Measurements from ENCODE around the gene RTL1. TPM values are rescaled to one million over a fixed set of nuclear protein-coding genes. Genes with fewer than 3 reads are reported as not detected.
A peak's percentile ranks its signal among the peaks of the same experiment; 100 is the strongest.

Gene RTL1
- total RNA-seq (2022) = 0.12 and 0.24 TPM in 2 replicates
- Bru-seq, nascent RNA = percentile 16 among the genes with signal in this experiment
- percentile 11 among the genes with signal in this experiment for BruChase-seq, experiment 1, labeled RNA remaining after a 6-hour chase
- BruChase-seq, experiment 2, labeled RNA remaining after a 2-hour chase = percentile 9 among the genes with signal in this experiment
- long read RNA-seq = 0 reads

DNA sequence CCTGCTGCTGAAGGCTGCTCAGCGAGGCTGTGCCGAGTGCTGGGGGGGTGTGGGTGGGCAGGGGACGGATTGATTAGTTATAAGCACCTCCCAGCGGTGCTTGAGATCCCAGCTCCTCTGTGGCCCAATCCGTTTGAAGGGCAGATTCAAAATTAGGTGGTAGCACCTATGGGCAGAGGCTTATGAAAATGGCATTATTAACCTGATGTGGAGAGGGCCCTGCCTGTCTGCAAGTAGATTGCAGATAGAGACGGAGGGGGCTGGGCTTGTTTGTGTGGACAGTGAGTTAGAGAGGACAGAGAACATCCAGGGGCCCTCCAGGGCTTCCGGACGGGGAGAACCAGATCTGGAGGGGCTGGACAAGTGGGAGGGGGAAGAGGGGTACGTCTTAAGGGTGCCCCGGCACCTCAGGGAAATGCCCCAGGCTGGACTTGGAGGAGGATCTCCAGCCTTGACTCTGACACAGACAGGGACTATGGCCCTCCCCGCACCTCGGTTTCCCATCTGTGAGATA, at the start of gene RTL1:
TSS of gene RTL1 (minus strand) at position 51 of the 514 bp plus-strand sequence. CDS start 18,934 bp downstream, outside the sequence.
- CTCF ChIA-PET = interaction anchor here (2.1 kb wide), 1 partner anchor 332 kb away, joined by 4 read pairs; no protein-coding TSS in a partner anchor
- H3K4me3 Mint-ChIP-seq (ENCODE audit: low read depth, unreplicated experiment) = peak within 1 kb of the TSS; percentile 69
- peak within 1 kb of the TSS; percentile 63 for H3K27ac Mint-ChIP-seq (ENCODE audit: unreplicated experiment)
- H3K27me3 Mint-ChIP-seq (ENCODE audit: unreplicated experiment) = no peaks in the 10 kb centered on the region
- peaks cover 50% of the 10 kb centered on the region for H3K4me1 Mint-ChIP-seq (ENCODE audit: low read depth, unreplicated experiment)
- H3K36me3 Mint-ChIP-seq (ENCODE audit: insufficient read depth, unreplicated experiment) = peaks cover 6% of the 10 kb centered on the region
- TF ChIP-seq CTCF (IDR thresholded peaks at IDR 0.05; ENCODE audit: unreplicated experiment) = no peak
- intact Hi-C loops (cut with micrococcal nuclease; ENCODE audit: unreplicated experiment) = loop anchor here (2.0 to 10.0 kb wide), 2 partner anchors 331 to 731 kb away; no protein-coding TSS in a partner anchor
- no peaks in the 10 kb centered on the region for H3K9me3 Mint-ChIP-seq (ENCODE audit: low read depth, unreplicated experiment)
- no peak for DNase-seq
- BruUV-seq (replicated peaks) = no TSS peak

DNA sequence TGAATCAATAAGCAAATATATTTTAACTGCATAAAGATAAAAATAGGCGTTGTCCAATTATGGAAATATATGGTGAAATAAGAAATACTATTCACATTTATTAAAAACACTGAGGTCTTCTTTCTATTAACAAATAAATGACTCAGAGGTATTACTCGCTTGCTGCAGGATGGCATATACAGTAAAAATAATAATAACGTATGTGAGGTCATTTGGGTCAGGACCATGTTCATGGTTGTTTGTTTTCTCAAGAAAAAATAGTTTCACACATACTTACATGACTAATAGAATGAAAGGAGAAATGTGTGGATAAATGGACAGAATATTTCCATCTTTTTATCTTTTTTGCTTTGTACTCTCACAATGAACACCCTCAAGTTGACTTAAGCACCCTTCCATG, 46.5 kb upstream of the RTL1 start:
- Mint-ChIP-seq H3K4me1 (ENCODE audit: low read depth, unreplicated experiment) (no peaks in the 10 kb centered on the region), H3K9me3 (ENCODE audit: low read depth, unreplicated experiment) (no peaks in the 10 kb centered on the region), H3K27ac (ENCODE audit: unreplicated experiment) (no peak overlapping the region), H3K36me3 (ENCODE audit: insufficient read depth, unreplicated experiment) (no peaks in the 10 kb centered on the region), H3K4me3 (ENCODE audit: low read depth, unreplicated experiment) (no peak overlapping the region), H3K27me3 (ENCODE audit: unreplicated experiment) (no peaks in the 10 kb centered on the region)
- TF ChIP-seq CTCF (IDR thresholded peaks at IDR 0.05; ENCODE audit: unreplicated experiment) = no peak
- intact Hi-C loops (cut with micrococcal nuclease; ENCODE audit: unreplicated experiment) = no loop called here
- CTCF ChIA-PET = no interaction called here
- DNase-seq = no peak
- BruUV-seq (replicated peaks) = no TSS peak

DNA sequence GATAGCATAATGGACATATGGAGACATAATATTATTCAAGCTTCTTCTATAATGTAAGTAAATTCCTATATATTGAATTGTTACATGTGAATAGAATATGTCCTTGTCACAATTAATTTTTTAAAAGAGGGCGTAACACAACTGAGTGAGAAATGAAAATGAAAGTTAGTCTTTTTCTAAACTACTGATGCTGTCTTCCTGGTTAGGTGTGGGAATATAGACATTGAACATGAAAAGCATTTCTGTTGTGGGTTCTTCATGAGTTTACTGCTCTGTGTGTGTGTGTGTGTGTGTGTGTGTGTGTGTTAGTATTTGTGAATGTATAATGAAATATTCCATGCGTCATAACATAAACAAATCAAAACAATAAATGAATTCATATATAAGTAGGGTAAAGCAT, 40.5 kb upstream of the RTL1 start:
- DNase-seq = no peak
- no TSS peak for BruUV-seq (replicated peaks)
- TF ChIP-seq CTCF (IDR thresholded peaks at IDR 0.05; ENCODE audit: unreplicated experiment) = no peak
- no peaks in the 10 kb centered on the region for H3K9me3 Mint-ChIP-seq (ENCODE audit: low read depth, unreplicated experiment)
- H3K4me1 Mint-ChIP-seq (ENCODE audit: low read depth, unreplicated experiment) = no peaks in the 10 kb centered on the region
- no peaks in the 10 kb centered on the region for H3K27me3 Mint-ChIP-seq (ENCODE audit: unreplicated experiment)
- H3K27ac Mint-ChIP-seq (ENCODE audit: unreplicated experiment) = no peak overlapping the region
- intact Hi-C loops (cut with micrococcal nuclease; ENCODE audit: unreplicated experiment) = no loop called here
- CTCF ChIA-PET = no interaction called here
- no peak overlapping the region for H3K4me3 Mint-ChIP-seq (ENCODE audit: low read depth, unreplicated experiment)
- no peaks in the 10 kb centered on the region for H3K36me3 Mint-ChIP-seq (ENCODE audit: insufficient read depth, unreplicated experiment)

- H3K36me3 Mint-ChIP-seq (ENCODE audit: insufficient read depth, unreplicated experiment) = no peaks in the 10 kb centered on the region
- no peak overlapping the region for H3K4me3 Mint-ChIP-seq (ENCODE audit: low read depth, unreplicated experiment)
- intact Hi-C loops (cut with micrococcal nuclease; ENCODE audit: unreplicated experiment) = no loop called here
- H3K27me3 Mint-ChIP-seq (ENCODE audit: unreplicated experiment) = no peaks in the 10 kb centered on the region
- CTCF ChIA-PET = no interaction called here
- no peak for TF ChIP-seq CTCF (IDR thresholded peaks at IDR 0.05; ENCODE audit: unreplicated experiment)
- no peak for DNase-seq
- H3K4me1 Mint-ChIP-seq (ENCODE audit: low read depth, unreplicated experiment) = peaks cover 2% of the 10 kb centered on the region
- no peaks in the 10 kb centered on the region for H3K9me3 Mint-ChIP-seq (ENCODE audit: low read depth, unreplicated experiment)
- H3K27ac Mint-ChIP-seq (ENCODE audit: unreplicated experiment) = no peak overlapping the region
- BruUV-seq (replicated peaks) = no TSS peak
These were observed 26.7 kb upstream of the RTL1 start for GRCh38 chr14:100930270-100930669.
